ENCODE results near the gene LAMA2. TPM values are rescaled to one million over a fixed set of nuclear protein-coding genes. Genes with fewer than 3 reads are reported as not detected.

LAMA2 gene
- total RNA-seq, 1 experiment from 2014 or later = 8.2 TPM

- TF ChIP-seq POLR2A (IDR thresholded peaks at IDR 0.05; ENCODE audit: borderline replicate concordance, extremely low read depth, insufficient read depth, insufficient read length) (no peak), TCF7L2 (IDR thresholded peaks at IDR 0.05; ENCODE audit: borderline replicate concordance, extremely low read depth, insufficient read depth, insufficient read length) (no peak), SRF (IDR thresholded peaks at IDR 0.05; ENCODE audit: low read depth) (no peak), EZH2phosphoT487 (IDR thresholded peaks at IDR 0.05; ENCODE audit: borderline replicate concordance) (no peak)
Measured at GRCh38 chr6:128950864-128951263, 67.9 kb downstream of the LAMA2 start (continued).

- ChIA-PET POLR2A (no interaction called here), CTCF (no interaction called here), RAD21 (ENCODE audit: low non-redundant PET in 1 of 2, low total read pairs in 2 of 2, uncharacterized antibody in 2 of 2, unreplicated experiment in 2 of 2) (no interaction called here)
- no TSS peak for BruUV-seq (replicated peaks)
- ATAC-seq (no peak), DNase-seq (ENCODE audit: low read depth, low spot score) (no peak)
- Histone ChIP-seq H3K36me3 (ENCODE audit: control insufficient read depth in 1 of 2, insufficient read depth in 2 of 2, low read length in 2 of 2) (no peaks in the 10 kb centered on the region), H3K4me2 (ENCODE audit: low read length) (no peak overlapping the region), H2AFZ (ENCODE audit: low read depth, low read length, poor library complexity, severe bottlenecking) (no peak overlapping the region), H3K9me2 (ENCODE audit: insufficient read depth) (no peaks in the 10 kb centered on the region), H3K79me2 (ENCODE audit: insufficient read depth, low read length) (no peaks in the 10 kb centered on the region), H3K4me3 (replicated peaks in 1 of 2; ENCODE audit: low read depth in 1 of 2, low read length in 2 of 2) (no peak overlapping the region), H3K27ac (ENCODE audit: low read depth, low read length) (no peak overlapping the region), H3K27me3 (ENCODE audit: insufficient read depth, low read length) (no peaks in the 10 kb centered on the region), H3K9ac (ENCODE audit: low read length) (no peak overlapping the region), H3K9me3 (ENCODE audit: control insufficient read depth in 1 of 2, insufficient read depth in 1 of 2, low read depth in 1 of 2, low read length in 2 of 2) (no peaks in the 10 kb centered on the region), H4K20me1 (ENCODE audit: insufficient read depth) (no peaks in the 10 kb centered on the region), H3K4me1 (ENCODE audit: control insufficient read depth in 1 of 2, insufficient read depth in 2 of 2, low read length in 2 of 2) (no peaks in the 10 kb centered on the region)
- intact Hi-C loops (cut with micrococcal nuclease) = no loop called here
- no peak for TF ChIP-seq POLR2A (IDR thresholded peaks at IDR 0.05; ENCODE audit: borderline replicate concordance, extremely low read depth, insufficient read depth, insufficient read length)
Measured at GRCh38 chr6:128952902-128953301, 70.0 kb downstream of the LAMA2 start.

- Histone ChIP-seq H3K9me2 (ENCODE audit: insufficient read depth) (no peaks in the 10 kb centered on the region), H2AFZ (ENCODE audit: low read depth, low read length, poor library complexity, severe bottlenecking) (no peak overlapping the region), H3K79me2 (ENCODE audit: insufficient read depth, low read length) (no peaks in the 10 kb centered on the region), H3K9ac (ENCODE audit: low read length) (no peak overlapping the region), H3K4me2 (ENCODE audit: low read length) (no peak overlapping the region), H3K27me3 (ENCODE audit: insufficient read depth, low read length) (no peaks in the 10 kb centered on the region), H4K20me1 (ENCODE audit: insufficient read depth) (no peaks in the 10 kb centered on the region), H3K27ac (ENCODE audit: low read depth, low read length) (no peak overlapping the region), H3K9me3 (ENCODE audit: control insufficient read depth in 1 of 2, insufficient read depth in 1 of 2, low read depth in 1 of 2, low read length in 2 of 2) (no peaks in the 10 kb centered on the region), H3K36me3 (ENCODE audit: control insufficient read depth in 1 of 2, insufficient read depth in 2 of 2, low read length in 2 of 2) (no peaks in the 10 kb centered on the region), H3K4me3 (replicated peaks in 1 of 2; ENCODE audit: low read depth in 1 of 2, low read length in 2 of 2) (no peak overlapping the region), H3K4me1 (ENCODE audit: control insufficient read depth in 1 of 2, insufficient read depth in 2 of 2, low read length in 2 of 2) (no peaks in the 10 kb centered on the region)
- BruUV-seq (replicated peaks) = no TSS peak
- ChIA-PET RAD21 (ENCODE audit: low non-redundant PET in 1 of 2, low total read pairs in 2 of 2, uncharacterized antibody in 2 of 2, unreplicated experiment in 2 of 2) (no interaction called here), POLR2A (no interaction called here), CTCF (no interaction called here)
- no peak for DNase-seq (ENCODE audit: low read depth, low spot score)
- no peak for ATAC-seq
- intact Hi-C loops (cut with micrococcal nuclease) = no loop called here
- no peak for TF ChIP-seq RAD21 (IDR thresholded peaks at IDR 0.05; ENCODE audit: low read depth)
- TF ChIP-seq ATF3 (IDR thresholded peaks at IDR 0.05) = no peak
- TF ChIP-seq CBX3 (IDR thresholded peaks at IDR 0.05; ENCODE audit: low read depth) = no peak
- TF ChIP-seq TCF7L2 (IDR thresholded peaks at IDR 0.05; ENCODE audit: borderline replicate concordance, extremely low read depth, insufficient read depth, insufficient read length) = no peak
- TF ChIP-seq, protein P1, sequence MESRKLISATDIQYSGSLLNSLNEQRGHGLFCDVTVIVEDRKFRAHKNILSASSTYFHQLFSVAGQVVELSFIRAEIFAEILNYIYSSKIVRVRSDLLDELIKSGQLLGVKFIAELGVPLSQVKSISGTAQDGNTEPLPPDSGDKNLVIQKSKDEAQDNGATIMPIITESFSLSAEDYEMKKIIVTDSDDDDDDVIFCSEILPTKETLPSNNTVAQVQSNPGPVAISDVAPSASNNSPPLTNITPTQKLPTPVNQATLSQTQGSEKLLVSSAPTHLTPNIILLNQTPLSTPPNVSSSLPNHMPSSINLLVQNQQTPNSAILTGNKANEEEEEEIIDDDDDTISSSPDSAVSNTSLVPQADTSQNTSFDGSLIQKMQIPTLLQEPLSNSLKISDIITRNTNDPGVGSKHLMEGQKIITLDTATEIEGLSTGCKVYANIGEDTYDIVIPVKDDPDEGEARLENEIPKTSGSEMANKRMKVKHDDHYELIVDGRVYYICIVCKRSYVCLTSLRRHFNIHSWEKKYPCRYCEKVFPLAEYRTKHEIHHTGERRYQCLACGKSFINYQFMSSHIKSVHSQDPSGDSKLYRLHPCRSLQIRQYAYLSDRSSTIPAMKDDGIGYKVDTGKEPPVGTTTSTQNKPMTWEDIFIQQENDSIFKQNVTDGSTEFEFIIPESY (IDR thresholded peaks at IDR 0.05; ENCODE audit: extremely low read depth, insufficient replicate concordance, low read length) = no peak
- no peak for TF ChIP-seq YY1 (IDR thresholded peaks at IDR 0.05; ENCODE audit: extremely low read depth, insufficient replicate concordance, low read depth, low read length)
- TF ChIP-seq JUND (IDR thresholded peaks at IDR 0.05) = no peak
Measured at GRCh38 chr6:128954308-128955043, 71.5 kb downstream of the LAMA2 start.
